CD4-positive, alpha-beta T cell (primary cell): ENCODE results near the gene MTHFR. TPM values are rescaled to one million over a fixed set of nuclear protein-coding genes. Genes with fewer than 3 reads are reported as not detected.

Experiments used
- ATAC-seq: fragments of 200-7000 bp; cut with Tn5 transposase; one replicate; pipeline ENCODE4 v1.10.0; 2022; ENCODE audit warnings: mild to moderate bottlenecking; ENCODE audit not compliant: poor library complexity
- CTCF ChIA-PET: fragments of 350-600 bp; sonication (Branson Sonifier 250); formaldehyde crosslinking; loops from one replicate; lab custom pipeline; 2021; ENCODE audit warnings: antibody characterized with exemption, inconsistent platforms; lab: Charles Lee
- POLR2A ChIA-PET: fragments of 350-600 bp; sonication (Branson Sonifier 250); formaldehyde crosslinking; loops from one replicate; lab custom pipeline; 2021; ENCODE audit warnings: antibody characterized with exemption, inconsistent platforms; lab: Charles Lee
- DNase-seq, 14 experiments: peaks; one replicate each; pipeline ENCODE4 v3.0.0-alpha.2; 2013 to 2020; ENCODE audit warnings: mixed read lengths in 2 of 14
- H3K27ac ChIP-seq, 2 donors: one replicate each; pipeline versions ENCODE4 v1.5.1 to v1.7.0; 2013; ENCODE audit warnings: low read length in 2 of 2, low read depth in 1 of 2, mild to moderate bottlenecking in 1 of 2
- H3K27me3 ChIP-seq, 2 experiments: 1 replicate in 1 of 2; 2 replicates in 1 of 2; pipeline versions ENCODE4 v1.6.1 to v1.7.0; 2013; ENCODE audit warnings: low read length in 2 of 2, control low read depth in 1 of 2, mild to moderate bottlenecking in 1 of 2, moderate library complexity in 1 of 2; ENCODE audit not compliant: insufficient read depth in 2 of 2, control insufficient read depth in 1 of 2
- H3K36me3 ChIP-seq: one replicate; pipeline ENCODE4 v1.6.1; 2013; ENCODE audit warnings: low read length, control low read depth; ENCODE audit not compliant: insufficient read depth
- H3K4me1 ChIP-seq: one replicate; pipeline ENCODE4 v1.6.1; 2013; ENCODE audit warnings: low read length, control low read depth; ENCODE audit not compliant: insufficient read depth
- H3K4me3 ChIP-seq: one replicate; pipeline ENCODE4 v1.5.1; 2013; ENCODE audit warnings: mild to moderate bottlenecking, low read length, moderate library complexity
- H3K9me3 ChIP-seq, 2 experiments: 1 replicate in 1 of 2; 2 replicates in 1 of 2; pipeline versions ENCODE4 v1.6.1 to v1.7.0; 2013; ENCODE audit warnings: low read length in 2 of 2, mild to moderate bottlenecking in 2 of 2, control low read depth in 1 of 2, moderate library complexity in 1 of 2; ENCODE audit not compliant: control insufficient read depth in 1 of 2, insufficient read depth in 1 of 2
- H3K27ac Mint-ChIP-seq: one replicate; pipeline ENCODE4 v1.8.0; 2020; ENCODE audit warnings: mixed read lengths
- H3K27me3 Mint-ChIP-seq: one replicate; pipeline ENCODE4 v1.8.0; 2021; ENCODE audit warnings: mixed read lengths
- H3K36me3 Mint-ChIP-seq: one replicate; pipeline ENCODE4 v1.8.0; 2021; ENCODE audit warnings: low read depth, mixed read lengths
- H3K4me1 Mint-ChIP-seq: one replicate; pipeline ENCODE4 v1.8.0; 2021; ENCODE audit warnings: low read depth, mixed read lengths
- H3K4me3 Mint-ChIP-seq: one replicate; pipeline ENCODE4 v1.8.0; 2020; ENCODE audit warnings: mild to moderate bottlenecking, mixed read lengths
- H3K9me3 Mint-ChIP-seq: one replicate; pipeline ENCODE4 v1.8.0; 2020; ENCODE audit warnings: mixed read lengths
- CTCF ChIP-seq: fragments of 200-600 bp; IDR thresholded peaks from one replicate; pipeline ENCODE4 v1.8.0; 2022; ENCODE audit warnings: antibody characterized with exemption, mild to moderate bottlenecking
- intact Hi-C, 2 experiments: fragments of 100-400 bp; cut with DNase I in 1 of 2; cut with micrococcal nuclease in 1 of 2; formaldehyde crosslinking; loops; one replicate each; pipeline versions ENCODE4 v1.15.1 to v1.9.0; 2023 to 2025; cut with DNase I, micrococcal nuclease
- total RNA-seq, 174 experiments: library from RNA in 2 of 174; stranded (reverse) in 2 of 174; gene quantifications; one replicate each; pipeline ENCODE4 v1.2.3 and lab custom pipeline; 2021 to 2026

The MTHFR gene
- total RNA-seq, 2 experiments from 2014 or later = 30.8 to 31.3 TPM

GRCh38 chr1:11790101-11790879 lies 15.5 kb downstream of the MTHFR start:
- no peak overlapping the region for H3K27ac Mint-ChIP-seq

GRCh38 chr1:11789126-11790067 lies 16.4 kb downstream of the MTHFR start:
- H3K36me3 Mint-ChIP-seq = peaks cover 26% of the 10 kb centered on the region
- H3K27ac Mint-ChIP-seq = no peak overlapping the region
- Histone ChIP-seq H3K27me3 (no peaks in the 10 kb centered on the region), H3K4me3 (no peak overlapping the region), H3K9me3 (no peaks in the 10 kb centered on the region), H3K27ac (no peak overlapping the region), H3K36me3 (peaks cover 28% of the 10 kb centered on the region), H3K4me1 (peaks cover 12% of the 10 kb centered on the region)
- intact Hi-C loops = no loop called here
- ATAC-seq (no peak), DNase-seq (peak in 1 of 14 experiments; percentile 10)
- no peak overlapping the region for H3K4me3 Mint-ChIP-seq
- H3K4me1 Mint-ChIP-seq = no peaks in the 10 kb centered on the region
- POLR2A ChIA-PET = interaction anchor here (1.1 kb wide), 1 partner anchor 125 kb away, joined by 3 read pairs; the partner anchor contains the start of gene FBXO6
- no peaks in the 10 kb centered on the region for H3K9me3 Mint-ChIP-seq
- CTCF ChIA-PET = no interaction called here
- H3K27me3 Mint-ChIP-seq = no peaks in the 10 kb centered on the region
- TF ChIP-seq CTCF = no peak

More at GRCh38 chr1:11790101-11790879, 15.5 kb downstream of the MTHFR start:
- H3K27me3 ChIP-seq = no peaks in the 10 kb centered on the region
- H3K4me3 Mint-ChIP-seq = no peak overlapping the region
- intact Hi-C loops = no loop called here
- H3K27me3 Mint-ChIP-seq = no peaks in the 10 kb centered on the region
- no peak for ATAC-seq
- H3K4me1 Mint-ChIP-seq = no peaks in the 10 kb centered on the region
- CTCF ChIA-PET = no interaction called here
- peak in 1 of 14 experiments; percentile 11 for DNase-seq
- TF ChIP-seq CTCF = no peak
- no peaks in the 10 kb centered on the region for H3K9me3 ChIP-seq
- no peak overlapping the region for H3K4me3 ChIP-seq
- H3K36me3 ChIP-seq = peaks cover 37% of the 10 kb centered on the region
- peaks cover 35% of the 10 kb centered on the region for H3K36me3 Mint-ChIP-seq
- H3K4me1 ChIP-seq = peaks cover 3% of the 10 kb centered on the region
- POLR2A ChIA-PET = no interaction called here
- H3K9me3 Mint-ChIP-seq = no peaks in the 10 kb centered on the region
- no peak overlapping the region for H3K27ac ChIP-seq

GRCh38 chr1:11788549-11789053 lies 17.2 kb downstream of the MTHFR start:
- no peak for ATAC-seq

More at GRCh38 chr1:11788549-11789053, 17.2 kb downstream of the MTHFR start:
- H3K36me3 ChIP-seq = peaks cover 22% of the 10 kb centered on the region
- peak in 1 of 14 experiments; percentile 15 for DNase-seq
- ChIA-PET CTCF (no interaction called here), POLR2A (interaction anchor here (1.0 to 1.1 kb wide), 2 partner anchors 119 to 124 kb away, joined by 3 read pairs; partner anchors contain the start of gene FBXO6)
- H3K27ac ChIP-seq = no peak overlapping the region
- Mint-ChIP-seq H3K4me3 (no peak overlapping the region), H3K4me1 (no peaks in the 10 kb centered on the region), H3K9me3 (no peaks in the 10 kb centered on the region), H3K27me3 (no peaks in the 10 kb centered on the region), H3K36me3 (peaks cover 24% of the 10 kb centered on the region), H3K27ac (no peak overlapping the region)
- no peak for TF ChIP-seq CTCF
- intact Hi-C loops = no loop called here
- peaks cover 13% of the 10 kb centered on the region for H3K4me1 ChIP-seq
- no peak overlapping the region for H3K4me3 ChIP-seq
- no peaks in the 10 kb centered on the region for H3K9me3 ChIP-seq
- H3K27me3 ChIP-seq = no peaks in the 10 kb centered on the region
